ENCODE measurements around the gene ITCH.
"Not testable (repeated sequence)": the region's sequence is repeated elsewhere in the genome, so short reads cannot be mapped to it uniquely, and the experiment has no call there.

The ITCH gene

DNA sequence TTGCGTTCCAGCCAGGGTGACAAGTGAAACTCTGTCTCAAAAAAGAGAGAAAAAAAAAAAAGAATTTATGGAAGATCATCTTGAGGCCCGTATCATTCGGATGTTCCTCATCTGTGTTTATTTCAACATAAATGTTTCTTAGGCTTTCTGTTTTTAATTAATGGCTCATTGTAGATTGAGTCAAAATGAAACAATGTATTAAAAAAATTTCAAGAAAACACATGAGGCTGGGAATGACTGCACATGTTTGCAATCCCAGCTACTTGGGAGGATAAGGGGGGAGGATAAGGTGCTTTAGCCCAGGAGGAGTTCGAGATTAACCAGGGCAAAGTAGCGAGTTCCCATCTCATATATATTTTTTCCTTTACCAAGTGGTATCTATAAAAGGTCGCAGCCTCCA, 47.3 kb downstream of the ITCH start:
- intact Hi-C loops (cut with DNase I; ENCODE audit: low total_unique reads): no loop called here
- DNase-seq: no peak
- TF ChIP-seq, protein P1, sequence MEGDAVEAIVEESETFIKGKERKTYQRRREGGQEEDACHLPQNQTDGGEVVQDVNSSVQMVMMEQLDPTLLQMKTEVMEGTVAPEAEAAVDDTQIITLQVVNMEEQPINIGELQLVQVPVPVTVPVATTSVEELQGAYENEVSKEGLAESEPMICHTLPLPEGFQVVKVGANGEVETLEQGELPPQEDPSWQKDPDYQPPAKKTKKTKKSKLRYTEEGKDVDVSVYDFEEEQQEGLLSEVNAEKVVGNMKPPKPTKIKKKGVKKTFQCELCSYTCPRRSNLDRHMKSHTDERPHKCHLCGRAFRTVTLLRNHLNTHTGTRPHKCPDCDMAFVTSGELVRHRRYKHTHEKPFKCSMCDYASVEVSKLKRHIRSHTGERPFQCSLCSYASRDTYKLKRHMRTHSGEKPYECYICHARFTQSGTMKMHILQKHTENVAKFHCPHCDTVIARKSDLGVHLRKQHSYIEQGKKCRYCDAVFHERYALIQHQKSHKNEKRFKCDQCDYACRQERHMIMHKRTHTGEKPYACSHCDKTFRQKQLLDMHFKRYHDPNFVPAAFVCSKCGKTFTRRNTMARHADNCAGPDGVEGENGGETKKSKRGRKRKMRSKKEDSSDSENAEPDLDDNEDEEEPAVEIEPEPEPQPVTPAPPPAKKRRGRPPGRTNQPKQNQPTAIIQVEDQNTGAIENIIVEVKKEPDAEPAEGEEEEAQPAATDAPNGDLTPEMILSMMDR (IDR thresholded peaks at IDR 0.05): no peak
- Histone ChIP-seq H3K4me3 (no peak overlapping the region), H3K27me3 (no peaks in the 10 kb centered on the region), H3K36me3 (peaks cover 13 to 37% (median 20%) of the 10 kb centered on the region in 3 donors), H3K4me1 (peaks cover 0 to 1% (median 0%) of the 10 kb centered on the region in 4 donors), H3K9me3 (no peaks in the 10 kb centered on the region), H3K27ac (no peak overlapping the region)

DNA sequence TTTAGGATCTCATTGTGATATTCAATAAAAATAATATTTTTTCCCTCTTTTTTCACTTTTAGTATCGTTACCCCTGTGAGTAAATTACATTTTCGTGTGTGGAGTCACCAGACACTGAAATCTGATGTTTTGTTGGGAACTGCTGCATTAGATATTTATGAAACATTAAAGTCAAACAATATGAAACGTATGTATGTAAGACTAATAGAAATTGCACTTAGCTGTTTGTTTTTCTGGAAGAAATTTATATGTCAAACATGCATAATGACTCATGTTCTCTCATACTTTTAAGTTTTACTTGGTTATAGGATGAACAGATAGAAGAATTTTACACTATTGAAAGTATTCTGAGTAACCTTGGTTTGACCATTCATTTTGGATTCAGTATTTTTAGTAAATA, 49.4 kb downstream of the ITCH start:
- Histone ChIP-seq H3K27me3 (no peaks in the 10 kb centered on the region), H3K36me3 (peaks cover 13 to 53% (median 26%) of the 10 kb centered on the region in 3 donors), H3K4me3 (no peak overlapping the region), H3K27ac (no peak overlapping the region), H3K4me1 (peaks cover 0 to 14% (median 2%) of the 10 kb centered on the region in 4 donors), H3K9me3 (no peaks in the 10 kb centered on the region)
- DNase-seq: no peak
- intact Hi-C loops (cut with DNase I; ENCODE audit: low total_unique reads): no loop called here
- TF ChIP-seq, protein P1 (IDR thresholded peaks at IDR 0.05): no peak

DNA sequence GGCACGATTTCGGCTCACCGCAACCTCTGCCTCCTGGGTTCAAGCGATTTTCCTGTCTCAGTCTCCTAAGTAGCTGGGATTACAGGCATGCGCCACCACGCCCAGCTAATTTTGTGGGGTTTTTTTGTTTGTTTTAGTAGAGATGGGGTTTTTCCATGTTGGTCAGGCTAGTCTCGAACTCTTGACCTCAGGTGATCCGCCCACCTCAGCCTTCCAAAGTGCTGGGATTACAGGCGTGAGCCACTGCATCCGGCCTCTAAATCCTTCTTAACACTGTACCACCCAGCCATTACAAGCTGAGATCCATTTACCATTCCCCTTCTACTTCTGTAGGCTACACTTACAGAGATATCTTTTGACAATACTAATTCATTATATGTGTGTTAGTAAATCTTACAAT, 51.5 kb downstream of the ITCH start:
- intact Hi-C loops (cut with DNase I; ENCODE audit: low total_unique reads); H3K27ac ChIP-seq; H3K27me3 ChIP-seq; DNase-seq; H3K4me3 ChIP-seq; H3K9me3 ChIP-seq: not testable (repeated sequence)
- peaks cover 0 to 14% (median 2%) of the 10 kb centered on the region in 4 donors for H3K4me1 ChIP-seq
- H3K36me3 ChIP-seq: peaks cover 13 to 61% (median 27%) of the 10 kb centered on the region in 3 donors

DNA sequence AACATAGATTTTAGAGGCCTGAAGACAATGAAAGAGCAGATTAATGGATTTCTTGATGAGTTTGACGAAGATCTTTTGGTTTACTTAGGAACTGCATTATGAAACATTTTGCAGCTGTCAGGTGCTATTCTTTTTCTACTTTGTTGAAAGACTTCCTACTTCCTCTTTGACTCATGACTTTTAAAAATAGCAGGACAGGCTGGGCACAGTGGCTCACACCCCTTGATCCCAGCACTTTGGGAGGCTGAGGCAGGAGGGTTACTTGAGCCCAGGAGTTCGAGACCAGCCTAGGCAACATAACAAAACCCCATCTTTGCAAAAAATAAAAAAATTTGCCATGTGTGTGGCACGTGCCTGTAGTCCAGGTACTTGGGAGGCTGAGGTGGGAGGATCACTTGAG, 52.0 kb downstream of the ITCH start:
- TF ChIP-seq, protein P1 (IDR thresholded peaks at IDR 0.05): no peak
- no peak for DNase-seq
- intact Hi-C loops (cut with DNase I; ENCODE audit: low total_unique reads): no loop called here
- no peaks in the 10 kb centered on the region for H3K27me3 ChIP-seq
- H3K27ac ChIP-seq: no peak overlapping the region
- H3K4me1 ChIP-seq: peaks cover 0 to 14% (median 2%) of the 10 kb centered on the region in 4 donors
- peaks cover 13 to 62% (median 30%) of the 10 kb centered on the region in 3 donors for H3K36me3 ChIP-seq
- H3K4me3 ChIP-seq: no peak overlapping the region
- H3K9me3 ChIP-seq: no peaks in the 10 kb centered on the region

DNA sequence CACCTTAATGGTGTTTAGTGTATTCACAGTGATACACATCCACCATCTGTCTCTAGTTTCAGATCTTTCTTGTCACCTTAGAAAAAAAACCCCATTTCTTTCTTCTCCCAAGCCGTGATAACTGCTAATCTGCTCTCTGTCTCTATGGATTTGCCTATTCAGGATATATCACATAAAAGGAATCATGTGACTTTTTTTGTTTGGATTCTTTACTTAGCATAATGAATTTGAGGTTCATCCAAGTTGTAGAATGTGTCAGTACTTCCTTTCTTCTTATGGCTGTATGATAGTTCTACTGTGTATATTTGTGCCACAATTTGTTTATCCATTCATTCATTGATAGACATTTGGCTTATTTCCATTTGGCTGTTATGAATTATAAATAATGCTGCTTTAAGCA, 57.1 kb downstream of the ITCH start:
- DNase-seq: no peak
- TF ChIP-seq, protein P1 (IDR thresholded peaks at IDR 0.05): no peak
- Histone ChIP-seq H3K36me3 (peaks cover 8 to 76% (median 56%) of the 10 kb centered on the region in 3 donors), H3K27ac (no peak overlapping the region), H3K4me1 (peaks cover 0 to 14% (median 2%) of the 10 kb centered on the region in 4 donors), H3K4me3 (no peak overlapping the region), H3K9me3 (no peaks in the 10 kb centered on the region), H3K27me3 (no peaks in the 10 kb centered on the region)
- intact Hi-C loops (cut with DNase I; ENCODE audit: low total_unique reads): no loop called here

DNA sequence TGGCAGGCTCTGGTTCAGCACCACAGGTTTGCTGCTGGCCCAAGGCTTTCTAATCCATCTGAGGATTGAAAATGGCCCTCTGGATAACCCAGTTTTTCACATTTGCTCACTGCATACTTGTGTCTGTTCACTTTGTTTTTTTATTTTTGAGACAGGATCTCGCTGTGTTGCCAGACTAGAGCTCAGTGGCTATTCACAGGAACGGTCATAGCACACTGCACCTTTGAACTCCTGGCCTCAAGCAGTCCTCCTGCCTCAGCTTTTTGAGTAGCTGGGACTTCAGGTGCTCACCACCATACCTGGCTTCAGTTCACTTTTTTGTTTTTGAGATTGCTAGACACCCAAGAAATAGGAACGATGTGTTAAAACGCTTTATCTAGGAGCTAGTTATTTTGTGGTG, 57.9 kb downstream of the ITCH start:
- intact Hi-C loops (cut with DNase I; ENCODE audit: low total_unique reads): no loop called here
- no peak for DNase-seq
- no peaks in the 10 kb centered on the region for H3K9me3 ChIP-seq
- no peak overlapping the region for H3K27ac ChIP-seq
- H3K4me3 ChIP-seq: no peak overlapping the region
- H3K4me1 ChIP-seq: peaks cover 0 to 11% (median 2%) of the 10 kb centered on the region in 4 donors
- TF ChIP-seq, protein P1 (IDR thresholded peaks at IDR 0.05): no peak
- H3K36me3 ChIP-seq: peaks cover 12 to 76% (median 56%) of the 10 kb centered on the region in 3 donors
- no peaks in the 10 kb centered on the region for H3K27me3 ChIP-seq

Data from tibial artery (tissue), 4 donors.